GM12873 (cell line): ENCODE data around the gene PHLDB1.

ENCODE experiments used
- TF ChIP-seq, protein P1 (sequence below): IDR thresholded peaks from 2 replicates; pipeline ENCODE4 v1.5.1; 2012; ENCODE audit warnings: low read depth, mild to moderate bottlenecking, moderate library complexity, low read length, control low read depth; ENCODE audit not compliant: insufficient read depth; ENCODE audit errors: missing control alignments

PHLDB1 gene

DNA sequence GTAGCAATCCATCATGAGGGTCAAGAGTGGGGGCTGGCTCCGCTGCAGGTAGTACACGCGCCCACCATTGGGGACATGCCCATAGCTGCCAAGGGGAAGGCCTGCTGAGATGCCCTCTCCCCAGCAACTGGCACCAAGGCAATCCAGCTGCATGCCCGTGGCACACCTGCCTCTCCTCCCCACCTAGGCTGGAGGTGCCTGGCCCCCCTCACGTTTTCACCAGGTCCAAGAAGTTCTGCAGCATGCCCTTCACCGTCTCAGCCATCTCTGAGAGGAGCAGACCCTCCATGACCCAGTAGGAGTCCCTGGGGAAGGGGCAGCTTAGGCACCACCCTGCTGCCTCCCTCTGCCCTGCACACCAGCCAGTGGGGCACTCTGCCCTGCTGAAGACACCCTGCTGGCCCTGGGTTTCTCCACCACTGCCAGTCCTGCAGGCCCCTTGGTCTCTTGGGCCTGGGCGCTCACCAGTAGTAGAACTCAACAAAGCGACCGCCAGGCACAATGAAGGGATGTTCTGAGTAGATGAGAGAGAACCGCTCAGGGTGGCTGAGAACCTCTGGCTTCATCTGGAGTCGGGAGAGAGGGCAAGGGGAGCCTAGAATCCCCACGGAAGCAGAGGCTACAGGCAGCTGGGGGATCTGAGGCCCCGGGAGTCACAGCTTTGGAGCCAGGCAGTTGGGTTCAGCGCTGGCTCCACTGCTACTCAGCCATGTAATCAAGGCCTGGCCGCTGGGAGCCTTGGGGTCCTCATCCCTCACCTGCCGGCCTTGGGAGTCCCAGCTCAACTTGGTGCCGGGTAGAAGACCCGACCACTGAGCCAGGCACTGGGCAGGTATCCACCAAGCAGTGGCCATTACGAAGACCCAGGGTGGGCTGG is 54.2 kb downstream of the PHLDB1 start:
- TF ChIP-seq, protein P1, sequence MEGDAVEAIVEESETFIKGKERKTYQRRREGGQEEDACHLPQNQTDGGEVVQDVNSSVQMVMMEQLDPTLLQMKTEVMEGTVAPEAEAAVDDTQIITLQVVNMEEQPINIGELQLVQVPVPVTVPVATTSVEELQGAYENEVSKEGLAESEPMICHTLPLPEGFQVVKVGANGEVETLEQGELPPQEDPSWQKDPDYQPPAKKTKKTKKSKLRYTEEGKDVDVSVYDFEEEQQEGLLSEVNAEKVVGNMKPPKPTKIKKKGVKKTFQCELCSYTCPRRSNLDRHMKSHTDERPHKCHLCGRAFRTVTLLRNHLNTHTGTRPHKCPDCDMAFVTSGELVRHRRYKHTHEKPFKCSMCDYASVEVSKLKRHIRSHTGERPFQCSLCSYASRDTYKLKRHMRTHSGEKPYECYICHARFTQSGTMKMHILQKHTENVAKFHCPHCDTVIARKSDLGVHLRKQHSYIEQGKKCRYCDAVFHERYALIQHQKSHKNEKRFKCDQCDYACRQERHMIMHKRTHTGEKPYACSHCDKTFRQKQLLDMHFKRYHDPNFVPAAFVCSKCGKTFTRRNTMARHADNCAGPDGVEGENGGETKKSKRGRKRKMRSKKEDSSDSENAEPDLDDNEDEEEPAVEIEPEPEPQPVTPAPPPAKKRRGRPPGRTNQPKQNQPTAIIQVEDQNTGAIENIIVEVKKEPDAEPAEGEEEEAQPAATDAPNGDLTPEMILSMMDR: no peak

DNA sequence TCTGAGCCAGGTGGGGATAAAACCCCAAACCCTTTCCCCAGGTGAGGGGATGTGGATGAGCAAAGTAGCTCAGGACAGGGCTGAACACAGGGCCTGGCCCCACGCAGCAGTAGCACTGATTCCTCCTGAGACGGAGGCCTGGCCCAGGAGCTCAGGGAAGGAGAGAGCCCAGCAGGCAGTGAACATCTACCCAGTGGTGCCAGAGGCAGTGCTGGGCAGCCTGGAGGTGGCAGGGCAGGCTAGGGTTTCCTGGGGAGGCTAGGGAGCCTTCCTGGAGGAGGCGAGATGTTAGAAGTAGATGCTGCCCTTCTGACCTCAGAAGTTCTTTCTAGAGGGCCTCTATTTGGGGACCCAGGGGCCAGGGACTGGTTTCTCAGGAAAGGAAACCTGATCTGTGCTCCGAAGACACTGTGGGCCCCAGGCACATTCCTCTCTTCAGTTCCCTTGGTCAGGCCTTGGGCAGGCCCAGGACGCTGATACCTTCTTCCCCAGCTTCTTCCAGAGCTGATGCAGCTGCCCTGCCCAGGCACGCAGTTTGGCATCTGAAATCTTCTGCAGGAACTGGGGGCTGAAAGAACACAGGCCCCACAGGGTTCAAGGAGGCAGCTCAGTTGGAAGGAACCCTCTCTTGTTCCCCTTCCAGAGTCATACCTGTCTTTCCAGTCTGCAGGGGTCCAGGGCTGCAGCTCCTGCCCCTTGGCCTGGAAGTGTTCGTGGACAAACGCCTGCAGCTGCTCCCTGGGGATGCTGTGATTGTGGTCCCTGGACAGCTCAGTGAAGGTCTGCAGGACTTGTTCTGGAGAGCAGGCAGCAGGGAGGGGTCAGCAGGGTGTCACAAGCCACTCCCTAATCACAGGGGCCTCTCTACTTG is 55.2 kb downstream of the PHLDB1 start:
- TF ChIP-seq, protein P1: no peak

DNA sequence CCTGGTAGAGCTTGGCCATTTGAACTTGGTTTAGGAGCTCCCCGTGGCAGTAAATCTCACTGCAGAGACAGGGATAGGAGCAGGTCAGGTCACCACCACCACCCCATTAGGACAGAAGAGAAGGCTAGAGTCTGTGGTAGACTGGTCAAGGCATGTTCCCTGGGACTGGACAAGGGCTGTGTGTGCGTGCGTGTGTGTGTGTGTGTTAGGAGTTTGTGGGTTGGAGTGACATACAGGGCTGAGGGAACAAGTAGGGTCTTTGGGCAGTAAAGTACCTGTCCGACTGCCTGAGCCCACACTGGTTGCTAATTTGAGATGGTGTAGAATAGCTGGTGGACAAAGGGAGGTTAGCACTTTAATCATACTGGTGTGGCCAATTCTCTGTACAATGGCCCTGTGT is 56.0 kb downstream of the PHLDB1 start:
- TF ChIP-seq, protein P1: no peak

DNA sequence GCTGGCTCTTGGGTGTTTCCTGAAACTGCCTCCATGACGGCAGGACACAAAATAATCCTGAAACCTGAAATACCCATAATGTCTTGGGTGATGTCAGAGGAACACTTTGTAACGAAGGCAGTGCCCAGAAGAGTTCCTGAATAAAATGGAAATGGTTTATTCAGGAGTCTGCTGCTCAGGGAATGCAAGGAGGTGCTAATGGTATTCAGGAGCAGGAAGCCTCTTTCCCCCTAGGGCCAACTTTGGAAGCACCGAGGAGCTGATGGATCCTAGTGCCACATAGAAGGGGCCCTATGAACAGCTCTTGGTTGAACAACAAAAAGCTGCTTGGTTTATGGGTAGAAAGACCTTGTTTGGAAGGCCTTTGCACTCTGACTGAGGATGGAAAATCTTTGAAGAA is 56.5 kb downstream of the PHLDB1 start:
- TF ChIP-seq, protein P1: no peak

DNA sequence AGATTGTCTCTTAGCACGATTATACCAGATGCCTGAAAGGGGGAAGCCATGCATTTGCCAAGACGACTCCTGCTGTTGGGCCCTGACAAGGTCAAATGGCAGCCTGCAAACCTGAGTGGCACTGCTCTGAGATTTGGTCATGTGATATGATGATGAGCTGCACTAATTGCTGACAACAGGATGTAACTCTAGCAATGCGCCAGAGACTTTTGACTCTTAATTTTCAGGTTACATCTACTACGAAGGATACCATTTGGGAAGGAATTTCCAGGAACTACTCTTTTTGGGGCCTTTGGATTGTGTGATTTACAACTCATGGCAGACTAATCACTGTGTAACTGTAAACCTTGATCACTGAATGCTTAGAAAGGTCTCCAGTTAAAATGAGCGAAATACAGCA is 59.0 kb downstream of the PHLDB1 start:
- TF ChIP-seq, protein P1: no peak

DNA sequence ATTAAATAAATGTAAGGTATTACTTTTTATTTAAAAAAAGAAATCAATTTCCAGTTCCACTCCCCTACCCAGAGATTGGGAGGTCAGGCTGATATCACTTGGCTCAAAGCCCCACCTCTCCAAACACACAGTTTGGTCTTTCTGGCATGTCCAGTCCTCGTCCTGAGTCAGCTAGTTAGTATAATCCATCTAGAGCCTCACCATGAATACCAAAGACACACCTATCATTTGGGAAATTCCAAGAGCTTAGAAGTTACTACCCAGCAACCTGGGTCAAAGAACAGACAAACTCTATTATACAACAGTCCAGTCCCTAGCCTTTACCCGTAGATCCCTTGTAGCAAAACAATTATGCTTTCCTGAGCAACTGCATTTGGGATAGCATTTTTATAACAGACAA is 62.6 kb downstream of the PHLDB1 start:
- TF ChIP-seq, protein P1: no peak

DNA sequence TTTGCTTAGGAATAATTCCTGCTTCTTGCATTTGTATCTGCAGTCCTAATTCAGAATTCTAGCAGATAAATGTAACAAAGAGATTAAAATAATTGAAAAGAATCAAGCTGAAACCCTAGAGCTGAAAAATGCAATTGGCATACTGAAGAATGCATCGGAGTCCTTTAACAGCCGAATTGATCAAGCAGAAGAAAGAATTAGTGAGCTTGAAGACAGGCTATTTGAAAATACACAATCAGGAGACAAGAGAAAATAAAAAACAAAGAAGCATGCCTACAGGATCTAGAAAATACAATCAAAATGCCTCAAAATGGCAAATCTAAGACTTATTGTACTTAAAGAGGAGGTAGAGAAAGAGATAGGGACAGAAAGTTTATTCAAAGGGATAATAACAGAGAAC is 63.8 kb downstream of the PHLDB1 start:
- TF ChIP-seq, protein P1: no peak
